HG02852 (cell line): ENCODE data around the gene SOHLH1.

Experiments used
- ATAC-seq: cut with Tn5 transposase; IDR thresholded peaks from one replicate; pipeline ENCODE4 v1.9.1; 2021; ENCODE audit warnings: mild to moderate bottlenecking, moderate library complexity; ENCODE audit not compliant: unreplicated experiment

Gene SOHLH1, protein sequence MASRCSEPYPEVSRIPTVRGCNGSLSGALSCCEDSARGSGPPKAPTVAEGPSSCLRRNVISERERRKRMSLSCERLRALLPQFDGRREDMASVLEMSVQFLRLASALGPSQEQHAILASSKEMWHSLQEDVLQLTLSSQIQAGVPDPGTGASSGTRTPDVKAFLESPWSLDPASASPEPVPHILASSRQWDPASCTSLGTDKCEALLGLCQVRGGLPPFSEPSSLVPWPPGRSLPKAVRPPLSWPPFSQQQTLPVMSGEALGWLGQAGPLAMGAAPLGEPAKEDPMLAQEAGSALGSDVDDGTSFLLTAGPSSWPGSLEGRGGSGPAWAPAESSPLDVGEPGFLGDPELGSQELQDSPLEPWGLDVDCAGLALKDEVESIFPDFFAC

DNA sequence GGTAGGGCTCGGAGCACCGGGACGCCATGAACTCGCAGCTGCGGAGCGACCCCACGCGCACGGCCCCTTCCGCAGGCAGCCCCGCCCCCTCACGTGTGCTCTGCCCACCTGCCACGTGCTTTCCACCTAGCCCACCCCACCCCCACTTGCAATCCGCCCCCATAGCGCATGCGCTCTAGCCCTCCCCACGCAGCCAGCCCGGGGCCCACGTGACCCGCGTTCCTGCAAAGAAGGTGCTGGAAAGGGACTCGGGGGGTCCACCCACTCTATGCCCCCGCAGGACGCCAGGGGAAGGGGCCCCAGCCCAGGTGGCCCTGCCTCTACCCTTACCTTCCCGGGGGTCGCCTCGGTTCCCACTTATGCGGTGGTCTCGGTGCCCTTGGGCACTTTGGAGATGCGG, at the start of gene SOHLH1:
SOHLH1 (minus strand) TSS at position 42 of the 400 bp plus-strand sequence; CDS start at position 28, 14 bp downstream.
- ATAC-seq: no peak

DNA sequence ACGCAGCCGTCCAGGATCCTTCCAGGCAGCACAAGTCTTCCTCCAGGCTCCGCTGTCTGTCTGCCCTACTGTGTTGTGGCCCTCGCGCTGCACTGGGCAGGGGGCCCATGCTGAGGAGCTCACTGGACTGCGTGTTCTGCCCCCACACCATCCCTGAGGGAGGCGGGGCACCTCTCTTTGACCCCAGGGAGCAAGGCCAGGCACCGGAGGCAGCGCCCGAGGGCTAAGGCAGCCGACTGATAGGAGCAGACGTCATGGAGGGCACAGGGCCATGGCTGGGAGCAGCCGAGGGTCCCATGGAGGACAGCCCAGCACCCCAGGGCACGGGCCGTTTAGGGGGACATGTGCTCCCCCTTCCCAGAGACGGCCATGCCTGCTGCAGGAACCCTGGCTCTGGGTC, 49.4 kb upstream of the SOHLH1 start:
- no peak for ATAC-seq

DNA sequence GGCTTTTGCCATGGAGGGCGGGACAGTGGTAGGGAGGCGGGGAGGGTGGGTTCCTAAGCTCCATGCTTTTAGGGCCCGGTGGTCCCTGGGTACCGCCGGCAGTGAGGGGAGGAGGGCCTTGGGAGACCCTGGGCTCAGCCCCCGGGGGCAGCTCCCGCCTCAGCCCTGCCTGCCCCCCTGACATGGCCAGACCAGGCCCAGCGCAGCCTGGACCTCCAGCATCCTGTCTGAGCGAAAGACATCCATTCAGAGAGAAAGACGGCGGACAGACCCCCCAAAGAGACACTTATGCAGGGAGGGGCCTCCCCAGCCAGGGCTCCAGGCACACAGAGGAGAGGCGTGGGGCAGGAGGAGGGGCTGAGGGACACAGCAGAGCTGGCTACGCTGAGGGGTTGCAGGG, 48.0 kb upstream of the SOHLH1 start:
- no peak for ATAC-seq

DNA sequence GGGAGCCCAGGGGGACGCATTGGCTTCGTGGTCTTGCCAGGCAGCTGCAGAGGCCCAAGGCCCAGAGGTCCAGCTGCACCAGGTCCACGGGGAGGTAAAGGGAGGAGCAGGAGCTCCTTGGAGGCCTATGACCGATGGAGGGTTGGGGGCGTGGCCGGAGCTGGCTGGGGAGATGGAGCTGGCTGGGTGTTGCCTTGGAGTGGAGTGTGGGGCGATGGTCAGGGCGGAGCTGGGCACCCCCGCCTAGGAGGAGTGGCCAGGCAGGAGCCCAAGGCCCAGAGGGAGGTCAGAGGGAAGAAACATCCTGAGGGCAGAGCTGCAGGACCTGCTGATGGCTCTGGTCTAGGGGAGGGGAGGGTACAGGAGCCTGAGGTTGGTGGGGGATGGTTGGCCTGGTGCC, 47.3 kb upstream of the SOHLH1 start:
- no peak for ATAC-seq

DNA sequence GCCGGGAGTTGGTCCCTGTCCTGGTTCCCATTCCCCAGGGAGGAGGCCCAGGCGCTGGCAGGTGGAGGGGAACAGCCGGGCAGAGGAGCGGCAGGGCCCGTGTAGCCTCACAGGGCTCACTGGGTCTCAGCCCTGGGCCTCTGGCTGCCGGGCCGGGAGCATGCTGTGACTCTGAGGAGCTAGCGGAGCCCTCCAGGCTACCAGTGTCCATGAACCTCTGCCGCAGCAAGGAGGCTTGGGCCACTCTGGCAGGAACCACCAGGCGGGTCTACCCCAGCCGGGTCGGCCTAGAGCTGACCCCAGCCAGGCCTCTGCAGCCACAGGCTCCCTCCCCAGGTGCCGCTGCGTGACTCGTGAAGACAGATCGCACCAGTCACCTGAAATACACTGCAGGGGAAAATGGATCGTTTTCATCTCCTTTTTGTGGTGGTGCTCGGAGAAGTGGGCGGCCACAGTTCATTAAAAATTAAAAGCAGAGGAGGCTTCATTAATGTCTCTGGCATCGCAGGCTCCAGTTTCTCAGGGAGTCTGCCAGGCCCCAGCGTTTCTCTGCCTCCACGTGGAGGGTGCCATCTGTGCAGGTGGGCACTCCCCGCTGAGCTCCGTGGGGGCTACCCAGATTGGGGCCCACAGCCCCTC, 46.5 kb upstream of the SOHLH1 start:
- no peak for ATAC-seq

DNA sequence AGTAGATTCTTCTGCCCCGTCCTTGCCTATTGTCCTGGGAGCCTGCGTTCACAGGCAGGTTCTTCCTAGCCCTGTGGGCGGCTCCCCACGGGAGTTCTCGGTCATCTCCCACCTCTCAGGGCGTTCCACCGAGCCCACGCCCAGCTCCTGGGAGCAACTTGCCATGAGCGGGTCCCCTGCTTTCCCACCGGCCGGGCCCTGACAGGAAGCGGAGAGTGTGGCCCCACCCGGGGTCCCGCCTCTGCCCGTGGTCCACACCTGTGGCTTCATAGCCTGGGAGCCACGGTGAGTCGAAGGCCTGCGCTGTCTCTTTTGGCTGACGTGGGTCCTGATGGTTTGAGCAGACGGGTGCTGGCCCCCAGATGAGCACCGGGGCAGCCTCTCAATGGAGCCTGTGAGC, 45.9 kb upstream of the SOHLH1 start:
- no peak for ATAC-seq

DNA sequence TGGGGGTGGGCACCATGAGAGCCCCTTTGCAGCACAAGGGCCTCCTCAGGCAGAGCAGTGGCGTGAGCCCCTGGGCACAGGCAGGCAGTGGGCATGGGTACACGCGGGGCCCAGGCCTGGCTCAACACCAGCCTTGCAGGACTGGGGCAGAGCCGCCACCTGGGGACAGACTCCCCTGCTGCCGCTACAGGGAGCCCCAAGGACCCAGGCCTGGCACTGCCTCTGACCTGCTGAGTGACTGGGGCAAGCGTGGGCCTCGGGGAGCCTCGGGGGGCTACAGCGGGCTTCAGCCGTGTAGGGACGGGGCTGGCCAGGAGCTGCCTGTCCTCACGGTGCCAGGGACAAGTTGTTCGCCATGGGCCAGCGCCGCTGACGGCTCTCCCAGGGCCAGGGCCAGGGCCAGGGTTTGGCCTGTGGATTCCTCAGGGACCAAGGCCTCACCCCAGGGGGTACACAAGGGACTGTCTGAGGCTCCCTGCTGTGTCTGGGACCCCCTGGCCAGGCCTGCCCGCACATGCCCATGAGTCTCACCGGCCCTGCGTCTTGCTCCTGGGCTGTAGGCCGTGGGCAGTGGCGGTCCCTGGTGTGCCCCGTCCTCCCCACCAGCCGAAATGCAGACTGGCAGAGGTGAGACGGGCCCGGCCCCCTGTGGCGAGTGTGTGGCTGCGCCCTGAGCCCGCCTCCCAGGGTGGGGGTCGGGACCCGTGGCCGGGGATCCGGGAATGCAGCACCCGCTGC, 45.2 kb upstream of the SOHLH1 start:
- no peak for ATAC-seq

DNA sequence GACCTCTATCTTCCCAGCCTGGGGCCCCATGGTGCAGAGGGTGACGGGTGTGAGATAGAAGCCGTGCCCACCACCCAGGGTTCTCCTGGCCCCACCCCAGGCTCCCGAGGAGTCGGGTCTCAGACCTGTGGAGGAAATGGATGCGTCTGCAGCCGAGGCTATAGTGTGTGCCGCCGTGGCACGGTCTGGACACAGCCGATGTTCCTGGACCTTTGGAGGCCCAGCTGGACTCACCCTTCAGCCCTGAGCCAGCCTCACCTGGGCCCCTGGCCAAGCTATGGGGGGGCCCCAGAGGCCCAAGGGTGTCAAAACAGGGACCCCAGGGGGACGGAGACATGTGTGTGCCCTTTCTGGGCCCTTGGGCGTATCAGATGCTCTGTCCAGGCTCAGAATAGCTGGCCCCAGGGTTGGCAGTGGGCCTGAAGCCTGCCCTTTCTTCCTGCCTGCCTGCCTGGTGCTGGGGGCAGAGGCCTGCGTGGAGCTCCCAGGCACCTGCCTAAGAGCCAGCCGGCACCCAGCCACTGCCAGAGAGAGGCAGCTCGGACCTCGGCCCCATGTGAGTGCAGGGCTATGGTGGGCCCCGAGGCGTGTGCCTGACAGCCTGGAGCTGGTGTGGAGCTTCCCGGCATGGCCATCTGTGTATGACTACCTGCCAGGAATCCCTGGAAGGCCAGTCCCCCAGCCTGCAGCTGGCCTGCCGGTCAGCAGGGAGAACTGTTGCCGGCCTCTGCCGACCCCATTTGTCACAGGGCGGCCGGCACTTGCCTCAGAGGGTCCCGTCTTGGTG, 44.5 kb upstream of the SOHLH1 start:
- ATAC-seq: no peak

DNA sequence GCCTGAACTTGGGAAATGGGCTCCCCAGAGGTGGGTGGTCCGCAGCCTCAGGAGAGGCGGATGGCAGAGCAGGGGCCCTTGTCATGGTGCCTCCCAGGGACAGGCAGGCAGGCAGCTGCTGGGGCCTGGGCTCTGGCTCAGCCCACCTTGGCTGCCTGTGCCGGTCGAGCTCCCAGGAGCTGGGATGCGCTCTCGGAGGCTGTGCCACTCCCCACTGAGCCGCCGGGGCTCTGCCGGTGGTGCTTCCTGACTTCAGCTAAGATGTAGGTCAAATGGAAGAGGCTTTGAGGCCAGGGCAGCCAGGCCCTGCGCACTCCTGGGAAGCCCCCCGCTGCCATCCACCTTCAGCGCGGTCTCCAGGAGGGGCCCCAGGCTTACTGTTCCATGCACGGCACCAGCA, 43.7 kb upstream of the SOHLH1 start:
- ATAC-seq: no peak

DNA sequence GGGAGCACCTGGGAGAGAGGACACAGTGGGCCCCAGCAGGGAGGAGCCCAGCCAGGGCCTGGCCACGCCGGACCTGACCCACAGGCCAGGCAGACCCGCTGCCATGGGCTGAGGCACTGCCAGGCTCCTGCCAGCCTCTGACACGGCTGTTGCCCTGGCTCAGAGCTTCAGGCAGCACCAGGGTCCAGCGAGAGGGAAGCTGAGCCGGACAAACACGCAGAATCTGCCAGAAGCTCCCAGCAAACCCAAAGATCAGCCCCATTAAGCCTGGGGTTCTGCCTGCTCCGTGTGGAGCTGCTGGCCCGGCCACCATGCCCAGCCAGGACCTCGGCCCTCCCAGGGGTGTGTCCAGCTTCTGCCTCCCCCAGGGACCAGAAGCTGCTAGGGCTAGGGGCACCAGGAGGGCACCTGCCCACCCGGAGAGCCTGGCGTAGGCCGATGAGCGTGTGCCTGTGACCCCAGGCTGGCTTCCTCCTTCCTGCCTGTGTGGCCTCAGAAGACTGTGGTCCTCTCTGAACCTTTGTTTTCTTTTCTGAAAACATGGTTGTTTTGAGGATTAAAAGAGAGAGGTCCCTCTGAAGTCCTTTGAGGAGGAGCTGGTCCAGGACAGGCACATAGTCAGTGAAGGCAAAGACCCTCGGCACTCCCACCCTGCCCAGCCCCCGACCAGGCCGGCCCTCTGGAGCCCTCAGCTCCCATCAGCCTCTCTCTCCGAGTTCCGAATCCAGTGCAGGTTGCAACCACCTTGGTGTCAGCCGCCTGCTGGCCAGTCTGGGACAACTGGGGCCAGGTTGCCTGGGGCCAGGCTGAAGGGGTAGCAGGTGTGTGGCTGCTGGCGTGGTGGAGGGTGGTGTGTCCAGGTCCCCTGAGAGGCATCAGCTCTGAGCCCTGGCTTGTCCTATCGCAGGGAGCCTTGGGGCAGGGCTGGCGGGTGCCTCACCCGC, 42.3 kb upstream of the SOHLH1 start:
- ATAC-seq: no peak

DNA sequence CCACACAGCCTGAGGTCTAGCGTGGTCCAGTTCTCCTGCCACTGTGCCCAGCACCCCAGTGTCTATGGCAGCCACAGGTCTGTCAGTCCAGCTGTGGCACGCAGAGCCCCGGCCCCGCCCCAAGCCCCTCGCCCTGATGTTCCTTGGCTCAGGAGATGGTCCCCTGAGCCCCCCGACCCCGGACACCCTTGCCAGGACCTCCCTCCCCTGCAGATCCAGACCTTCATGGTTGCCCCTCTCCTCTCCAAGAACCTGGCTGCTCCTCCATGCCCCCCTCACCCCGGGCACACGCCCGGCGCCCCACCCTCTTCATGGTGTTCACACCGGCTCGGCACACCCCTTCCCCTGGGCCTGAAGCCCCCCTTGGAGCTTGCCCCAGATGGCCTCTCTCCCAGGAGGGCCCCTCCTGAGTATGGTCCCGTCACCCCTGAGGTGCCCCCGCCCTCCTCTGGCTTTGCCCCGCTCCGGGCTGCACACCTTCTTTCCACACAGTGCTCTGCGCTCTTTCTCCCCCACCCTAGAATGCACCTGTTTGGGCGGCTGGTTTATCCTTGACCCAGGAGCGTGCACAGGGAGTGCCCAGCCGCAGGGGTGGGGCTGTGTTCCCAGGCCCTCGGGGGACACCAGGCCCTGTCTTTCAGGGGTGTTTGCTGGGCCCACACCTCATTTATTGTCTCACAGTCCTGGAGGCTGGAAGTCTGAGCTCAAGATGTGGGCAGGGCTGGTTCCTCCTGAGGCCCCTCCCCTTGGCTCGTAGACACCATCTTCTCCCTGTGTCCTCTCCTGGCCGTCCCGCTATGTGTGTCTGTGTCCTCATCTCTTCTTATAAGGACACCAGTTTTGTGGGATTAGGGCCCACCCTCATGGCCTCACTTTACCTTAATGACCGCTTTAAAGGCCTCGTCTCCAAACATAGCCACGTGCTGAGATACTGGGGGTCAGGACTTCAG, 40.3 kb upstream of the SOHLH1 start:
- ATAC-seq: no peak

DNA sequence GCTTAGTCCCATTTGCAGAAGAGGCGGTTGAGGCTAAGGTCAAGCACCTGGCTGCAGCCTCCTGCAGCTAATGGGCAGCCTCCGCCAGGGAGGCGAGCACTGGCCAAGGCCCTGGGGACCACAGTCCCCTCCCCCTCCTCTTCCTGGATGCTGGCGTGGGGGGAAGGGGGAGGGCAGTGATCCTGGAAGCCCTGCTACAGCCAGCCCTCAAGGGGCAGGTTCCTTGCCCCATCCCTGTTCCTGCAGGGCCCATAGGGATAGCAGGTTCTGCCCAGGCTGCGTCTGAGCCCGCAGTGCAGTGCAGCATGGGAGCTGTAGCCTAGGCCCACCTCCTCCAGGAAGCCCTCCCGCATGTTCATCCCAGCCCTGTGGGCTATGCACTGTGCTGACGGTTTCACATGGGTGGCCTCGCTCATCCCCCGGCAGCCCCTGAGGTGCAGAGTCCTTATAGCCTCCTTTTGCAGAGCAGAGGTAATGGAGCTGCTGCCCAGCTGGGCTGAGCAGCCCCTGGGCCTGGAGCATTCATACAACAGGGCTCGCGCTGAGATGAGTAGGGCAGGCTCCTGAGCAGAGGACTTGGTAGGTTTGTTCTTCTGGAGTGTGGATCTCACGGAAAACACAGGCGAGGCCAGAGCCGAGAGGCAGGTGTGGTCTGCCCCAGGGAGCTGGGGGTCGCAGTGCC, 38.7 kb upstream of the SOHLH1 start:
- no peak for ATAC-seq

DNA sequence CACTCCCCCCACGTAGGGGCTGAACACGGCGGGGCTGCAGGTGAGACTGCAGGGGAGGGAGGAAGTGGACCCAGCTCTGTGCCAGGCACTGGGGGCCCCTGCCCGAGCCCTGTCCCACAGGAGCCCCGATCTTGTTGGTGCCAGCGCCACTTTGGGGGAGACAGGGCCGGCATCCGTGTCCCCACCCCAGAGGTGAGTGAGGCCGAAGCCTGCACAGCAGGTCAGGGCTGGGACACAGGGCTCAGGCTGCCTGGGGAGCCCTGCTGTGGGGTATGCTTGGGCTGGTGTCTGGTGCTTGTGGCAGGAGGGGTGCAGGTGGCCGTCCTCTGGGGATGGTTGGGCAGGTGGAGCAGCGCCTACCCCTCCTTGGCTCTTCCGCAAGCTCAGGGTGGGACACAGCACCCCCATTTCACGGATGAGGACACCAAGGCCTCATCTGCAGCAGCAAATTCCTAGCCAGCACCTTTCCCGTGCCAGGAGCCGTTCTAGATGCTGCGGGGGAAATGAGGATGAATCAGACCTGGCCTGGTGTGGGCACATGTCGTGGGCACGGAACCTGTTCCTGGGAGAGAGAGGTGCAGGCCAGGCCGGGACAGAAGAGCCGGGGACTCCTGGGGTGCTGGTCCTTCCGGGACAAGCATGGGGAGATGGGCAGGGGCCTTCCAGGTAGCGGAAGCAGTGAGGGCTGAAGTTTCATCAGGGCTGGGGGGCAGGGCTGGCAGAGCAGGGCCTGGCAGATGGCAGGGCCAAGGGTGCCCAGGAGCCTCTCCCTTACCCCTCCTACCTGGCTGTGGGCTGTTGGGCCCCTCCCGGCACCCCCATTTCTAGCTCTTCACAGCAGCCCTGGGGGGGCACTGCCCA, 37.9 kb upstream of the SOHLH1 start:
- ATAC-seq: no peak

DNA sequence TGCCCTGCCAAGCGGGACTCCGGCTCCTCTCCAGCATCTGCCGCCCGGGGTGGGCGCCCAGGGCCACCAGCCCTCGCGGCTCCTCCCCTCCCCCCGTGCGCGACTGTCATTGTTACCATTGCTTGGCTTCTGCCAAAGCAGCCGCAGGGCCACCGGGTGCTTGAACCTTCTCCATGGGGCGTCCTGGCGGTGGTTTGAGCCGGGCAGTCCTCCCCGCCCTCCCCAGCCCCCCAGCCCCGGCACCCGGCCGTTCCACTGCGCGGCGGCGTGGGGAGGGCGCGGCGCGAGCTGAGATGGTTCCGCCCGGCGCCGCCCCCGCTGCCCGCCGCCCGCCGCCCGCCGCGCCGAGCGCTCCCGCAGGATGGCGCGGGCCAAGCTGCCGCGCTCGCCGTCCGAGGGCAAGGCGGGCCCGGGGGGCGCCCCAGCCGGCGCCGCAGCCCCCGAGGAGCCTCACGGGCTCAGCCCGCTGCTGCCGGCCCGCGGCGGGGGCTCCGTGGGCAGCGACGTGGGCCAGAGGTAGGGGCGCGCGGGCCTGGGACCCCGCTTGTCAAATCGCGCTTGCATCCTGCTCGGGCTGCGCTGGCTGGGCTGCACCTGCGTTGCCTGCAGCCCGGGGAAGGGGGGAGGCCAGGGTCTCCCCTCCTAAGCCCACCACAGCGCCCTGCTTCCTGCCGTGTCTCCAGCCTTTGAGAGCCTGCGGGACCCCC, 37.1 kb upstream of the SOHLH1 start:
- ATAC-seq: no peak

DNA sequence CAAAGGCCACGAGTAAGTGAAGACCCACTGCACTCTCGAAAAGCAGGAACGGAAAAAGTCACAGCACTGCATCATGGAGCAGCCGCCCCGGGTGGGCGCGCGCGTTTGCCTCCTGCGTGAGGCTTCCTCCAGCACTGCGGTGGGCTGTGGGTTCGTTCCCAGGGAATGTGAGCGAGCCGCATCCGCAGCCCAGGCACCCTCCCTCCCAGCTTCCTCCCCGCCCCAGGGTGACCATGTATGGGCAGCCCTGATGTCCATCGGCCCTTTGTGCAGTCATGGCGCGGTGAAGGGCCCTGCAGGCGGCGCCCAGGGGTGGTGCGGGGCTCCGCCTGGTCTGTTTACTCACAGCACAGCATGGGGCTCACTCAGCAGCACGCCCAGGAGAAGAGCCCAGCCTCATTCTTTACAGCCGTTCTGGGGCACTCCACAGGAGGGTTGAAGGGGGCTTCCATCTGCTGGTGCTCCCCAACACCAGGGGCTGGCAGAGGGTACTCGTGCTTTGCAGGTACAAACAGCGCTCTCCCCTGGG, 35.4 kb upstream of the SOHLH1 start:
- no peak for ATAC-seq

DNA sequence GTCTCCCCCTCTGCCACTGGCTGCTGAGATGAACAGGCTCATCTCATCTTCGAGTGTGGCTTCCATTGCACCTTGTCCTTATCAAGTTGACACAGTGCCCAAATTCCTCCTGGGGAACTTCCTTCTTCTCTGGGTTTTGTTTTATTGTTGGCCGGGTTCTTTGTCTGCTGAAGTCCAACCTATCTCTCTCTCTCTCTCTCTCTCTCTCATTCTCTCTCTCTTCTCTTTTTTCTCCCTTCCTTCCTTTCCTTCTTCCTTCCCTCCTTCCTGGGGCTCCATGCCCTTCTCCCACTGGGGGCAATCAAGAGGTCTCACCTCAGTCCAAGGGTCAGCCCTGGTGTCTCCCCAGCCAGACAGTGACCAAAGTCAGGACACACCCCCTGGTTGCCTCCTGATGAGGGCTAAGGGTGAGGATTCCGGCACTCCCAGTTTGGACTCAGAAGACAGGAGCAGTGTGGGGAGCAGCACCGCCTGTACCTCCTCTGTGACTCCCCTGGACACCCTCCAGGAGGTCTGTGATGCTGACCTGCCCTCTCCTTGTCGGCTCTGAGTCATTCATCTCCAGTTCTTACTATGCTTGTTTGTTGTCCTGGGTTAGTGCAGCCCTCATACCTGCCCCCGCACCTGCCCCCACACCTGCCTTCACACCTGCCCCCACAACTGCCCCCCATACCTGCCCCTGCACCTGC, 33.4 kb upstream of the SOHLH1 start:
- ATAC-seq: no peak
